ENCODE data around the gene C1QTNF5.
A peak's percentile ranks its signal among the peaks of the same experiment; 100 is the strongest.

C1QTNF5 gene

DNA sequence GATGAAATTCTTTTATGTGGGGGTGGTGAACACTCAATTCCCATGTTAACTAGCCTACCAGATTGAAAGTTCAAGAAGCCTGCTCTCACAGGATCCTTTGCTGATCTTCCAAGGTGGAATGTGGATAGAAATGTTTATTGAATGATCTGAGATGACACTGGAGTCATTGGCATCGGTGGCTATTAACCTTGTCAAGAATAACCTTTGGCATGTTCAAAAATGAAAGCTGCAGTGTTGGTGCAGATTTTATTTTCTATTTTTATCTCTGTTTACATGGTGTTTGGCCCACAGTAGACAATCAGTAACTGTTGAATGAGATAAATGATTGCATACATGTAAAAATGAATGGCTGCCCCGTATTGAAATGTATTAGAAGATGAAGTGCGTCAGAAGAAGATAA lies 42.7 kb downstream of the C1QTNF5 start:
- ChIA-PET POLR2A (interaction anchor here (1.3 kb wide), 1 partner anchor 19 kb away, joined by 4 read pairs; the partner anchor contains the start of gene MCAM), CTCF (interaction anchor here (0.6 to 1.6 kb wide), 4 partner anchors 17 to 83 kb away, joined by 3 to 4 read pairs (median 4); partner anchors contain the start of gene USP2)
- Histone ChIP-seq H3K27ac (ENCODE audit: extremely low read depth, low read depth, low read length) (no peak overlapping the region), H3K9me3 (ENCODE audit: control insufficient read depth, insufficient read depth, low read depth, low read length) (no peaks in the 10 kb centered on the region), H3K36me3 (ENCODE audit: control insufficient read depth in 2 of 2, insufficient read depth in 1 of 2, low read length in 2 of 2) (peaks cover 0 to 59% of the 10 kb centered on the region in 2 experiments; a peak in 2 of 3 replicates), H3K4me1 (ENCODE audit: control insufficient read depth, insufficient read depth, low read length) (no peaks in the 10 kb centered on the region), H3K4me3 (ENCODE audit: low read depth, low read length) (no peak overlapping the region)
- TF ChIP-seq, protein P1, sequence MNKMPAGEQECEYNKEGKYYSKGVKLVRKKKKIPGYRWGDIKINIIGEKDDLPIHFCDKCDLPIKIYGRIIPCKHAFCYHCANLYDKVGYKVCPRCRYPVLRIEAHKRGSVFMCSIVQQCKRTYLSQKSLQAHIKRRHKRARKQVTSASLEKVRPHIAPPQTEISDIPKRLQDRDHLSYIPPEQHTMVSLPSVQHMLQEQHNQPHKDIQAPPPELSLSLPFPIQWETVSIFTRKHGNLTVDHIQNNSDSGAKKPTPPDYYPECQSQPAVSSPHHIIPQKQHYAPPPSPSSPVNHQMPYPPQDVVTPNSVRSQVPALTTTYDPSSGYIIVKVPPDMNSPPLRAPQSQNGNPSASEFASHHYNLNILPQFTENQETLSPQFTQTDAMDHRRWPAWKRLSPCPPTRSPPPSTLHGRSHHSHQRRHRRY (tag by site-specific recombination; IDR thresholded peaks at IDR 0.05), result no peak
- no peak for TF ChIP-seq ZNF239 (tag by site-specific recombination; IDR thresholded peaks at IDR 0.05)
- TF ChIP-seq, protein P2, sequence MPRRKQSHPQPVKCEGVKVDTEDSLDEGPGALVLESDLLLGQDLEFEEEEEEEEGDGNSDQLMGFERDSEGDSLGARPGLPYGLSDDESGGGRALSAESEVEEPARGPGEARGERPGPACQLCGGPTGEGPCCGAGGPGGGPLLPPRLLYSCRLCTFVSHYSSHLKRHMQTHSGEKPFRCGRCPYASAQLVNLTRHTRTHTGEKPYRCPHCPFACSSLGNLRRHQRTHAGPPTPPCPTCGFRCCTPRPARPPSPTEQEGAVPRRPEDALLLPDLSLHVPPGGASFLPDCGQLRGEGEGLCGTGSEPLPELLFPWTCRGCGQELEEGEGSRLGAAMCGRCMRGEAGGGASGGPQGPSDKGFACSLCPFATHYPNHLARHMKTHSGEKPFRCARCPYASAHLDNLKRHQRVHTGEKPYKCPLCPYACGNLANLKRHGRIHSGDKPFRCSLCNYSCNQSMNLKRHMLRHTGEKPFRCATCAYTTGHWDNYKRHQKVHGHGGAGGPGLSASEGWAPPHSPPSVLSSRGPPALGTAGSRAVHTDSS (tag by site-specific recombination; IDR thresholded peaks at IDR 0.05), result no peak
- TF ChIP-seq, protein P3, sequence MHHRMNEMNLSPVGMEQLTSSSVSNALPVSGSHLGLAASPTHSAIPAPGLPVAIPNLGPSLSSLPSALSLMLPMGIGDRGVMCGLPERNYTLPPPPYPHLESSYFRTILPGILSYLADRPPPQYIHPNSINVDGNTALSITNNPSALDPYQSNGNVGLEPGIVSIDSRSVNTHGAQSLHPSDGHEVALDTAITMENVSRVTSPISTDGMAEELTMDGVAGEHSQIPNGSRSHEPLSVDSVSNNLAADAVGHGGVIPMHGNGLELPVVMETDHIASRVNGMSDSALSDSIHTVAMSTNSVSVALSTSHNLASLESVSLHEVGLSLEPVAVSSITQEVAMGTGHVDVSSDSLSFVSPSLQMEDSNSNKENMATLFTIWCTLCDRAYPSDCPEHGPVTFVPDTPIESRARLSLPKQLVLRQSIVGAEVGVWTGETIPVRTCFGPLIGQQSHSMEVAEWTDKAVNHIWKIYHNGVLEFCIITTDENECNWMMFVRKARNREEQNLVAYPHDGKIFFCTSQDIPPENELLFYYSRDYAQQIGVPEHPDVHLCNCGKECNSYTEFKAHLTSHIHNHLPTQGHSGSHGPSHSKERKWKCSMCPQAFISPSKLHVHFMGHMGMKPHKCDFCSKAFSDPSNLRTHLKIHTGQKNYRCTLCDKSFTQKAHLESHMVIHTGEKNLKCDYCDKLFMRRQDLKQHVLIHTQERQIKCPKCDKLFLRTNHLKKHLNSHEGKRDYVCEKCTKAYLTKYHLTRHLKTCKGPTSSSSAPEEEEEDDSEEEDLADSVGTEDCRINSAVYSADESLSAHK (tag by site-specific recombination; IDR thresholded peaks at IDR 0.05), result no peak

DNA sequence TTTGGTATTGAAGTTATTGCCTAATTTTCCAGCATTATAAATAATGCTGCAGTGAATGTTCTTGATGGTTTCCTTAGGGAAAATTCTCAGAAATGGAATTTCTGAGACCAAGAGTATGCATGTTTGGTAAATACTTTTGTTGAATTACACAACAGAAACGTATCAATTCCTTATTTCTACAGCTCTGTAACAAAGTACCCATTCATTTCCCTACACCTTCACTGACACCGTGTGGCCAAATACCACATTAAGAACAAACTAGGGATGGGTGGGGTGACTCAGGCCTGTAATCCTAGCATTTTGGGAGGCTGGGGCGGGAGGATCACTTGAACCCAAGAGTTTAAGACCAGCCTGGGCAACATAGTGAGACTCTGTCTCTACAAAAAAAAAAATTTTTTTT lies 45.5 kb downstream of the C1QTNF5 start:
- TF ChIP-seq ZNF654 (tag by site-specific recombination; IDR thresholded peaks at IDR 0.05; ENCODE audit: low read depth), result peak; percentile 28
- TF ChIP-seq ZNF660 (tag by site-specific recombination; IDR thresholded peaks at IDR 0.05), result no peak
- CTCF ChIA-PET, result no interaction called here
- Histone ChIP-seq H3K4me3 (ENCODE audit: low read depth, low read length) (no peak overlapping the region), H3K4me1 (ENCODE audit: control insufficient read depth, insufficient read depth, low read length) (no peaks in the 10 kb centered on the region), H3K9me3 (ENCODE audit: control insufficient read depth, insufficient read depth, low read depth, low read length) (no peaks in the 10 kb centered on the region), H3K36me3 (ENCODE audit: control insufficient read depth in 2 of 2, insufficient read depth in 1 of 2, low read length in 2 of 2) (peaks cover 0 to 38% of the 10 kb centered on the region in 2 experiments; a peak in 2 of 3 replicates), H3K27ac (ENCODE audit: extremely low read depth, low read depth, low read length) (no peak overlapping the region)
- POLR2A ChIA-PET, result interaction anchor here (0.8 kb wide), 1 partner anchor 89 kb away, joined by 3 read pairs; the partner anchor contains the start of gene CBL

DNA sequence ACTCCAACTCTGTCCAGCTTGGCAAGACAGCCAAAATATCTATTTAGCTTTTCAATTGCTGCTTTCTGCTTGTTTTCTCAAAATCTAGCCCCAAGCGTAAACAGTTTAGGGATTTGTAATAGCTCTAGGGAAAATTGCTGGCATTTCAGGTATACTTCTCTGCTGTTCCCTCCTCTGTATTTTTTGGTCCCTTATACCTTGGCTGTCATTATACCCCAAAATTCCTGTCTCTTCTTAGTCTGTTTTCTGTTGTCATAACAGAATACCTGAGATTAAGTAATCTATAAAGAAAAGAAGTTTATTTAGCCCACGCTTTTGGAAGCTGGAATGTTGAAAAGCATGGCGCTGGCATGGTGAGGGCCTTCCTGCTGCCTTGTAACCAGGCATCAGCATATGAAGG lies 47.2 kb downstream of the C1QTNF5 start:
- POLR2A ChIA-PET, result no interaction called here
- CTCF ChIA-PET, result interaction anchor here (1.1 to 1.3 kb wide), 2 partner anchors 9 to 87 kb away, joined by 3 to 6 read pairs; partner anchors contain the start of gene CBL
- H3K27ac ChIP-seq (ENCODE audit: extremely low read depth, low read depth, low read length), result no peak overlapping the region
- no peaks in the 10 kb centered on the region for H3K9me3 ChIP-seq (ENCODE audit: control insufficient read depth, insufficient read depth, low read depth, low read length)
- H3K4me3 ChIP-seq (ENCODE audit: low read depth, low read length), result no peak overlapping the region
- peaks cover 0 to 33% of the 10 kb centered on the region in 2 experiments; a peak in 2 of 3 replicates for H3K36me3 ChIP-seq (ENCODE audit: control insufficient read depth in 2 of 2, insufficient read depth in 1 of 2, low read length in 2 of 2)
- no peaks in the 10 kb centered on the region for H3K4me1 ChIP-seq (ENCODE audit: control insufficient read depth, insufficient read depth, low read length)
- TF ChIP-seq ZFP41 (tag by site-specific recombination; IDR thresholded peaks at IDR 0.05; ENCODE audit: borderline replicate concordance), result no peak
- no peak for TF ChIP-seq ZNF776 (tag by site-specific recombination; IDR thresholded peaks at IDR 0.05; ENCODE audit: borderline replicate concordance)
- no peak for TF ChIP-seq MZF1 (tag by site-specific recombination; IDR thresholded peaks at IDR 0.05; ENCODE audit: borderline replicate concordance)
- no peak for TF ChIP-seq KLF8 (tag by site-specific recombination; IDR thresholded peaks at IDR 0.05)
- TF ChIP-seq ZNF10 (tag by site-specific recombination; IDR thresholded peaks at IDR 0.05), result no peak
- TF ChIP-seq FEZF1 (tag by site-specific recombination; IDR thresholded peaks at IDR 0.05), result no peak
- TF ChIP-seq, protein P4, sequence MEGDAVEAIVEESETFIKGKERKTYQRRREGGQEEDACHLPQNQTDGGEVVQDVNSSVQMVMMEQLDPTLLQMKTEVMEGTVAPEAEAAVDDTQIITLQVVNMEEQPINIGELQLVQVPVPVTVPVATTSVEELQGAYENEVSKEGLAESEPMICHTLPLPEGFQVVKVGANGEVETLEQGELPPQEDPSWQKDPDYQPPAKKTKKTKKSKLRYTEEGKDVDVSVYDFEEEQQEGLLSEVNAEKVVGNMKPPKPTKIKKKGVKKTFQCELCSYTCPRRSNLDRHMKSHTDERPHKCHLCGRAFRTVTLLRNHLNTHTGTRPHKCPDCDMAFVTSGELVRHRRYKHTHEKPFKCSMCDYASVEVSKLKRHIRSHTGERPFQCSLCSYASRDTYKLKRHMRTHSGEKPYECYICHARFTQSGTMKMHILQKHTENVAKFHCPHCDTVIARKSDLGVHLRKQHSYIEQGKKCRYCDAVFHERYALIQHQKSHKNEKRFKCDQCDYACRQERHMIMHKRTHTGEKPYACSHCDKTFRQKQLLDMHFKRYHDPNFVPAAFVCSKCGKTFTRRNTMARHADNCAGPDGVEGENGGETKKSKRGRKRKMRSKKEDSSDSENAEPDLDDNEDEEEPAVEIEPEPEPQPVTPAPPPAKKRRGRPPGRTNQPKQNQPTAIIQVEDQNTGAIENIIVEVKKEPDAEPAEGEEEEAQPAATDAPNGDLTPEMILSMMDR (tag by site-specific recombination; IDR thresholded peaks at IDR 0.05), result no peak
- no peak for TF ChIP-seq ZNF558 (tag by site-specific recombination; IDR thresholded peaks at IDR 0.05)
- no peak for TF ChIP-seq SCRT1 (tag by site-specific recombination; IDR thresholded peaks at IDR 0.05; ENCODE audit: borderline replicate concordance)
- TF ChIP-seq, protein P5, sequence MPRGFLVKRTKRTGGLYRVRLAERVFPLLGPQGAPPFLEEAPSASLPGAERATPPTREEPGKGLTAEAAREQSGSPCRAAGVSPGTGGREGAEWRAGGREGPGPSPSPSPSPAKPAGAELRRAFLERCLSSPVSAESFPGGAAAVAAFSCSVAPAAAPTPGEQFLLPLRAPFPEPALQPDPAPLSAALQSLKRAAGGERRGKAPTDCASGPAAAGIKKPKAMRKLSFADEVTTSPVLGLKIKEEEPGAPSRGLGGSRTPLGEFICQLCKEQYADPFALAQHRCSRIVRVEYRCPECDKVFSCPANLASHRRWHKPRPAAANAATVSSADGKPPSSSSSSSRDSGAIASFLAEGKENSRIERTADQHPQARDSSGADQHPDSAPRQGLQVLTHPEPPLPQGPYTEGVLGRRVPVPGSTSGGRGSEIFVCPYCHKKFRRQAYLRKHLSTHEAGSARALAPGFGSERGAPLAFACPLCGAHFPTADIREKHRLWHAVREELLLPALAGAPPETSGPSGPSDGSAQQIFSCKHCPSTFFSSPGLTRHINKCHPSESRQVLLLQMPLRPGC (tag by site-specific recombination; IDR thresholded peaks at IDR 0.05), result no peak
- TF ChIP-seq BCL11B (tag by site-specific recombination; IDR thresholded peaks at IDR 0.05; ENCODE audit: low read depth), result no peak
- no peak for TF ChIP-seq ZNF514 (tag by site-specific recombination; IDR thresholded peaks at IDR 0.05)
- no peak for TF ChIP-seq ZNF133 (tag by site-specific recombination; IDR thresholded peaks at IDR 0.05)
- TF ChIP-seq, protein P6, sequence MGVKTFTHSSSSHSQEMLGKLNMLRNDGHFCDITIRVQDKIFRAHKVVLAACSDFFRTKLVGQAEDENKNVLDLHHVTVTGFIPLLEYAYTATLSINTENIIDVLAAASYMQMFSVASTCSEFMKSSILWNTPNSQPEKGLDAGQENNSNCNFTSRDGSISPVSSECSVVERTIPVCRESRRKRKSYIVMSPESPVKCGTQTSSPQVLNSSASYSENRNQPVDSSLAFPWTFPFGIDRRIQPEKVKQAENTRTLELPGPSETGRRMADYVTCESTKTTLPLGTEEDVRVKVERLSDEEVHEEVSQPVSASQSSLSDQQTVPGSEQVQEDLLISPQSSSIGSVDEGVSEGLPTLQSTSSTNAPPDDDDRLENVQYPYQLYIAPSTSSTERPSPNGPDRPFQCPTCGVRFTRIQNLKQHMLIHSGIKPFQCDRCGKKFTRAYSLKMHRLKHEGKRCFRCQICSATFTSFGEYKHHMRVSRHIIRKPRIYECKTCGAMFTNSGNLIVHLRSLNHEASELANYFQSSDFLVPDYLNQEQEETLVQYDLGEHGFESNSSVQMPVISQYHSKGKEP (tag by site-specific recombination; IDR thresholded peaks at IDR 0.05), result no peak
- no peak for TF ChIP-seq WT1 (tag by site-specific recombination; IDR thresholded peaks at IDR 0.05)
